Measurements from ENCODE around the gene ADTRP.
"Not testable (repeated sequence)": the region's sequence is repeated elsewhere in the genome, so short reads cannot be mapped to it uniquely, and the experiment has no call there.

ADTRP gene

DNA sequence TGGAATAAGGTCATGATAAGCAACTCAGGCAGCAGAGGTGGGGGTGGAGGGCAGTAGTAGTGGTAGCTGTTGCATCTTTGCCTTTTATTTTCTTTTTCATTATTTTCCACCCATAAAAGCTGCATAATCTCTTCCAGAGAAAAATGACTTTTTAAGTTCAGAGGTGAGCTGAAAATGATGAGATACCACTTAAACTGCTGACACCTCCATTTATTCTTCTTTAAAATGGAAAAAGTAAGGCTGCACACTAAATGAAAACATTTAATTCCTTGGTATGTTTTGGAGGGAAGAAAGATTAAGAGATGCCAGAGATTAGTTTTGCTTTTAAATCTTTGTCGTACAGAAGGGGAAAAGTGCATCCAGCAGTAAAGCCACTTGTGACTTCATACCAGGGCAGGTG is 97.2 kb downstream of the ADTRP start:
- Histone ChIP-seq H3K36me3 (replicated peaks) (no peaks in the 10 kb centered on the region), H3K27me3 (replicated peaks) (no peaks in the 10 kb centered on the region), H3K4me3 (ENCODE audit: low read depth, low read length) (no peak overlapping the region), H3K27ac (no peak overlapping the region)
- TF ChIP-seq, protein P1, sequence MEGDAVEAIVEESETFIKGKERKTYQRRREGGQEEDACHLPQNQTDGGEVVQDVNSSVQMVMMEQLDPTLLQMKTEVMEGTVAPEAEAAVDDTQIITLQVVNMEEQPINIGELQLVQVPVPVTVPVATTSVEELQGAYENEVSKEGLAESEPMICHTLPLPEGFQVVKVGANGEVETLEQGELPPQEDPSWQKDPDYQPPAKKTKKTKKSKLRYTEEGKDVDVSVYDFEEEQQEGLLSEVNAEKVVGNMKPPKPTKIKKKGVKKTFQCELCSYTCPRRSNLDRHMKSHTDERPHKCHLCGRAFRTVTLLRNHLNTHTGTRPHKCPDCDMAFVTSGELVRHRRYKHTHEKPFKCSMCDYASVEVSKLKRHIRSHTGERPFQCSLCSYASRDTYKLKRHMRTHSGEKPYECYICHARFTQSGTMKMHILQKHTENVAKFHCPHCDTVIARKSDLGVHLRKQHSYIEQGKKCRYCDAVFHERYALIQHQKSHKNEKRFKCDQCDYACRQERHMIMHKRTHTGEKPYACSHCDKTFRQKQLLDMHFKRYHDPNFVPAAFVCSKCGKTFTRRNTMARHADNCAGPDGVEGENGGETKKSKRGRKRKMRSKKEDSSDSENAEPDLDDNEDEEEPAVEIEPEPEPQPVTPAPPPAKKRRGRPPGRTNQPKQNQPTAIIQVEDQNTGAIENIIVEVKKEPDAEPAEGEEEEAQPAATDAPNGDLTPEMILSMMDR (IDR thresholded peaks at IDR 0.05; ENCODE audit: low read depth, low read length, missing control alignments): no peak
- in situ Hi-C loops (cut with HindIII; ENCODE audit: low pct_ligation_motif_present, low sequenced_read_pairs): no loop called here
- no peak for DNase-seq

GRCh38 chr6:11680479-11680878 is 98.1 kb downstream of the ADTRP start:
- H3K27me3 ChIP-seq (replicated peaks); in situ Hi-C loops (cut with HindIII; ENCODE audit: low pct_ligation_motif_present, low sequenced_read_pairs); H3K4me3 ChIP-seq (ENCODE audit: low read depth, low read length); DNase-seq; H3K36me3 ChIP-seq (replicated peaks); H3K27ac ChIP-seq: not testable (repeated sequence)

GRCh38 chr6:11679099-11679498 is 99.5 kb downstream of the ADTRP start:
- Histone ChIP-seq H3K27ac (no peak overlapping the region), H3K36me3 (replicated peaks) (no peaks in the 10 kb centered on the region), H3K27me3 (replicated peaks) (no peaks in the 10 kb centered on the region), H3K4me3 (ENCODE audit: low read depth, low read length) (no peak overlapping the region)
- no peak for DNase-seq
- in situ Hi-C loops (cut with HindIII; ENCODE audit: low pct_ligation_motif_present, low sequenced_read_pairs): no loop called here
- TF ChIP-seq, protein P1 (IDR thresholded peaks at IDR 0.05; ENCODE audit: low read depth, low read length, missing control alignments): no peak

DNA sequence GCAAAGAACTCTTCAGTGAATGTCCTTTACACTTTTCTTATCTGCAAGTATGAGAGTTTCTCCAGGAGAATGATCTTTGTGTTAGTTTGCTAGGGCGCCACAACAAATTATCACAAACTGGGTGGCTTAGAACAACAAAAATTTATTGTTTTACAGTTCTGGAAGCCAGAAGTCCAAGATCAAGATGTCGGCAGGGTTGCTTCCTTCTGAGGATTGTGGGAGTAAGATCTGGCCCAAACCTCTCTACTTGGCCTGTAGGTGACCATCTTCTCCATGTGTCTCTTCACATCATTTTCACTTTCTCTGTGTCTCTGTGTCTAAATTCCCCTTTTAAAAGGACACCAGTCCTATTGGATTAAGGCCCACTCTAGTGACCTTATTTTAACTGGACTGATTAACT is 103.0 kb downstream of the ADTRP start:
- Histone ChIP-seq H3K4me3 (ENCODE audit: low read depth, low read length) (no peak overlapping the region), H3K36me3 (replicated peaks) (no peaks in the 10 kb centered on the region), H3K27me3 (replicated peaks) (no peaks in the 10 kb centered on the region), H3K27ac (no peak overlapping the region)
- TF ChIP-seq, protein P1 (IDR thresholded peaks at IDR 0.05; ENCODE audit: low read depth, low read length, missing control alignments): no peak
- in situ Hi-C loops (cut with HindIII; ENCODE audit: low pct_ligation_motif_present, low sequenced_read_pairs): no loop called here
- DNase-seq: no peak

DNA sequence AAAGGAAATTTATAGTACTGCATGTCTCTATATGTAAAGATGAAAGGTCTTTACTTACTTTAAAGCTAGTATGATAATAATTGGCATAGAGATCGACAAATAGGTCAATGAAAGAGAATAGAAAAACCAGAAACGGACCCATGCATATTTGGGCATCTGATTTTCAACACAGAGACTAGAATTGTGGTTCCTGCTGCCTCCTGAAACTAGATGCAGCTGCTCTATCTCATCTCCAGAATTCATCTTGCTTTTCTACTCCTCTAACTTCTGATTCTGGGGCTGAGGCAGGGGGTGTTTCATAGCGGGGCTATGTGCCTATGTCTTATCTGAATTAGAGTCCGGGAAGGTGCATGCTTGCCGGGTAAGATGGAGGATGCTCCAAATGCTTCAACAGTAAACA is 105.9 kb downstream of the ADTRP start:
- in situ Hi-C loops (cut with HindIII; ENCODE audit: low pct_ligation_motif_present, low sequenced_read_pairs): no loop called here
- Histone ChIP-seq H3K36me3 (replicated peaks) (no peaks in the 10 kb centered on the region), H3K27me3 (replicated peaks) (no peaks in the 10 kb centered on the region), H3K27ac (no peak overlapping the region), H3K4me3 (ENCODE audit: low read depth, low read length) (no peak overlapping the region)
- DNase-seq: no peak
- TF ChIP-seq, protein P1 (IDR thresholded peaks at IDR 0.05; ENCODE audit: low read depth, low read length, missing control alignments): no peak

DNA sequence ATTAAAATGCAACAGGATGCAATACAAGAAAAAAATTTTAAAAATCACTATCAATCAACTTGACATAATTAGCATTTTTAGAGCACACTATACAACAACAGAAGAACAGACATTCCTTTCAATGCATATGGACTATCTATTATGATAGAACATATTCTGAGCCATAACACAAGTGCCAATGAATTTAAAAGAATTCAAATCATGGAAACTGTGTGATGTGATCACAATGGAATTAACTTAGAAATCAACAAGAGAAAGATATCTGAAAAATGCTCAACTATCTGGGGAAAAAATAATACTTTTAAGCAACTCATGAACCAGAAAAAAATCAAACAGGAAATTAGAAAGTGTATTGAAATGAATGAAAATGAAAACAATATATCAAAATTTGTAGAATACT is 106.3 kb downstream of the ADTRP start:
- no peaks in the 10 kb centered on the region for H3K36me3 ChIP-seq (replicated peaks)
- H3K27me3 ChIP-seq (replicated peaks): no peaks in the 10 kb centered on the region
- no peak for DNase-seq
- TF ChIP-seq, protein P1 (IDR thresholded peaks at IDR 0.05; ENCODE audit: low read depth, low read length, missing control alignments): no peak
- no peak overlapping the region for H3K4me3 ChIP-seq (ENCODE audit: low read depth, low read length)
- no peak overlapping the region for H3K27ac ChIP-seq
- in situ Hi-C loops (cut with HindIII; ENCODE audit: low pct_ligation_motif_present, low sequenced_read_pairs): no loop called here

Data from brain microvascular endothelial cell (primary cell).